Lower lobe of right lung (tissue), 2 donors: ENCODE results near the gene C14orf180. TPM values are rescaled to one million over a fixed set of nuclear protein-coding genes. Genes with fewer than 3 reads are reported as not detected.

Experiments
- ATAC-seq, 2 donors: fragments of 200-7000 bp; cut with Tn5 transposase; one replicate each; pipeline ENCODE4 v1.9.1; 2020 to 2022; ENCODE audit warnings: mild to moderate bottlenecking in 2 of 2, moderate library complexity in 2 of 2
- DNase-seq: peaks from one replicate; pipeline ENCODE4 v3.0.0-alpha.2; 2020
- H3K27ac ChIP-seq: fragments of 200-600 bp; one replicate; pipeline ENCODE4 v1.8.0; 2022
- H3K27me3 ChIP-seq: fragments of 200-600 bp; one replicate; pipeline ENCODE4 v1.8.0; 2022; ENCODE audit warnings: low read depth
- H3K36me3 ChIP-seq: fragments of 200-600 bp; one replicate; pipeline ENCODE4 v1.8.0; 2022; ENCODE audit warnings: mild to moderate bottlenecking
- H3K4me1 ChIP-seq: fragments of 200-600 bp; one replicate; pipeline ENCODE4 v1.8.0; 2022
- H3K4me3 ChIP-seq: fragments of 200-600 bp; one replicate; pipeline ENCODE4 v1.8.0; 2022; ENCODE audit warnings: mild to moderate bottlenecking
- H3K9me3 ChIP-seq: fragments of 200-600 bp; one replicate; pipeline ENCODE4 v1.8.0; 2022
- CTCF ChIP-seq: fragments of 200-600 bp; IDR thresholded peaks from one replicate; pipeline ENCODE4 v1.8.0; 2022; ENCODE audit warnings: antibody characterized with exemption, mild to moderate bottlenecking
- intact Hi-C: fragments of 100-400 bp; cut with DNase I; formaldehyde crosslinking; loops from one replicate; pipeline ENCODE4 v1.11.0; 2022
- total RNA-seq: library from RNA; stranded (reverse); fragmentation: NEBNext Ultra II Directional; extraction: Animal tissue kit (Norgen Biotek cat#: 25700); gene quantifications from one replicate; pipeline ENCODE4 v1.2.1, GENCODE V29; 2021
- donor health status: DM: no; HTN: yes; CAD: no; lungs with severe emphysema.

Gene C14orf180
- total RNA-seq, 1 donor from 2014 or later, result 0.18 TPM

GRCh38 chr14:104536942-104537612, 42.5 kb upstream of the C14orf180 start:
- Histone ChIP-seq H3K36me3 (no peaks in the 10 kb centered on the region), H3K4me1 (peaks cover 7% of the 10 kb centered on the region), H3K27ac (no peak overlapping the region), H3K4me3 (no peak overlapping the region), H3K27me3 (no peaks in the 10 kb centered on the region), H3K9me3 (no peaks in the 10 kb centered on the region)
- no peak for TF ChIP-seq CTCF
- intact Hi-C loops, result no loop called here
- peak; percentile 23 for DNase-seq
- peak; percentile 59 to 70 for ATAC-seq

GRCh38 chr14:104537613-104537988, 42.0 kb upstream of the C14orf180 start:
- Histone ChIP-seq H3K36me3 (no peaks in the 10 kb centered on the region), H3K4me3 (no peak overlapping the region), H3K4me1 (peaks cover 7% of the 10 kb centered on the region), H3K9me3 (no peaks in the 10 kb centered on the region), H3K27me3 (no peaks in the 10 kb centered on the region), H3K27ac (no peak overlapping the region)
- no peak for ATAC-seq
- intact Hi-C loops, result no loop called here
- no peak for TF ChIP-seq CTCF
- peak; percentile 6 for DNase-seq

- intact Hi-C loops, result no loop called here
- Histone ChIP-seq H3K27me3 (peaks cover 23% of the 10 kb centered on the region), H3K9me3 (no peaks in the 10 kb centered on the region), H3K4me3 (no peak overlapping the region), H3K27ac (no peak overlapping the region), H3K36me3 (no peaks in the 10 kb centered on the region), H3K4me1 (peaks cover 6% of the 10 kb centered on the region)
- no peak for DNase-seq
- TF ChIP-seq CTCF, result no peak
- ATAC-seq, result no peak
Measured at GRCh38 chr14:104541905-104542465, 37.6 kb upstream of the C14orf180 start.

- H3K27me3 ChIP-seq, result peaks cover 32% of the 10 kb centered on the region
- intact Hi-C loops, result no loop called here
- DNase-seq (no peak), ATAC-seq (no peak)
- H3K4me3 ChIP-seq, result no peak overlapping the region
- no peaks in the 10 kb centered on the region for H3K36me3 ChIP-seq
- no peaks in the 10 kb centered on the region for H3K9me3 ChIP-seq
- H3K27ac ChIP-seq, result no peak overlapping the region
- TF ChIP-seq CTCF, result no peak
- H3K4me1 ChIP-seq, result no peaks in the 10 kb centered on the region
Measured at GRCh38 chr14:104542871-104543830, 36.4 kb upstream of the C14orf180 start.

GRCh38 chr14:104544362-104544961, 35.1 kb upstream of the C14orf180 start:
- no peak for TF ChIP-seq CTCF
- Histone ChIP-seq H3K27me3 (peaks cover 34% of the 10 kb centered on the region), H3K27ac (no peak overlapping the region), H3K36me3 (no peaks in the 10 kb centered on the region), H3K4me3 (no peak overlapping the region), H3K4me1 (no peaks in the 10 kb centered on the region), H3K9me3 (no peaks in the 10 kb centered on the region)
- DNase-seq, result no peak
- ATAC-seq, result no peak
- intact Hi-C loops, result no loop called here
